Measurements from ENCODE around the gene CYTH3.

GRCh38 chr7:6200971-6201370 lies 71.5 kb downstream of the CYTH3 start:
- TF ChIP-seq POLR2A (IDR thresholded peaks at IDR 0.05; ENCODE audit: low read depth, low read length) (no peak), POLR2AphosphoS5 (IDR thresholded peaks at IDR 0.05; ENCODE audit: low read depth, low read length) (no peak)
